ENCODE measurements around the gene IL3RA.

DNA sequence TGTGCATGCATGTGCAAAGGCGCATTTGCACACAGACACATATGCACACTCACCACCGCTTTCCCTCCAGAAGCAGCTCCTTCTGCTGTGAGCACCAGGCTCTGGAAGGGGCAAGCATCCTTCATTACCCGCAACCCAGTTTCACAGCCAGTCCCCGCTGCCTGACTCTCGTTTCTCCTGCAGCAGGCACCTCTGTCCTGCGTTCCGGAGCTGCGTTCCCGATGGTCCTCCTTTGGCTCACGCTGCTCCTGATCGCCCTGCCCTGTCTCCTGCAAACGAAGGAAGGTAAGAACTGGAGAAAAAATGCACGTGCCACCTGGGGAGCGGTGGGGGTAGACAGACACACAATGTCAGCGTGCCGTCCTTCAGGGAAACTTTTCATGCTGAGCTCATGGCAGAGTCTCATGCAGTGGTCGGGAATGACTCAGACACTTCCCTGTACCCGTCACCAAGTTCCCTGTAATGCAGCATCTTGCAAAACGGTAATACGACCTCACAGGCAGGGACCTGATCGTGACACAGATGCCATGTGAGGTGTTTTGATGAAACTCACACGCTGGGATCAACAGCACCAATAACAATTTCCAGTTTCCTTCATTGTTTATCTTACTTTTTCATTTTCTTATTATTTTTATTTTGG is 5.1 kb downstream of the IL3RA start:
- TF ChIP-seq GATA3 (IDR thresholded peaks at IDR 0.05; ENCODE audit: low read depth, low read length) = no peak
- TF ChIP-seq GATA2 (IDR thresholded peaks at IDR 0.05; ENCODE audit: low read depth, low read length) = no peak
